Liver (tissue), 9 donors: Measurements from ENCODE around the gene VPS11. TPM values are rescaled to one million over a fixed set of nuclear protein-coding genes. Genes with fewer than 3 reads are reported as not detected.

Source experiments
- DNase-seq: peaks from one replicate; pipeline ENCODE4 v3.0.0-alpha.2; 2017; ENCODE audit warnings: low spot score
- H3K27ac ChIP-seq, 2 donors: one replicate each; pipeline ENCODE4 v1.7.0; 2013; ENCODE audit warnings: inconsistent platforms in 2 of 2, low read length in 2 of 2, control low read depth in 1 of 2, low read depth in 1 of 2, mild to moderate bottlenecking in 1 of 2
- H3K27me3 ChIP-seq, 4 donors: one replicate each; pipeline versions ENCODE4 v1.6.1 to v1.7.0; 2013; ENCODE audit warnings: low read length in 3 of 4, inconsistent platforms in 1 of 4, mild to moderate bottlenecking in 1 of 4, moderate library complexity in 1 of 4; ENCODE audit not compliant: control insufficient read depth in 4 of 4, insufficient read depth in 4 of 4
- H3K36me3 ChIP-seq, 4 donors: one replicate each; pipeline versions ENCODE4 v1.6.1 to v1.7.0; 2013; ENCODE audit warnings: low read length in 3 of 4, mild to moderate bottlenecking in 3 of 4, low read depth in 1 of 4, moderate library complexity in 1 of 4; ENCODE audit not compliant: control insufficient read depth in 4 of 4, insufficient read depth in 3 of 4
- H3K4me1 ChIP-seq, 4 donors: one replicate each; pipeline versions ENCODE4 v1.6.1 to v1.7.0; 2013; ENCODE audit warnings: low read length in 3 of 4, mild to moderate bottlenecking in 3 of 4, moderate library complexity in 1 of 4; ENCODE audit not compliant: control insufficient read depth in 4 of 4, insufficient read depth in 4 of 4
- H3K4me3 ChIP-seq, 3 donors: one replicate each; pipeline versions ENCODE4 v1.6.1 to v1.7.0; 2013; ENCODE audit warnings: low read length in 3 of 3, control low read depth in 1 of 3, low read depth in 1 of 3, mild to moderate bottlenecking in 1 of 3
- H3K9ac ChIP-seq, 2 donors: one replicate each; pipeline ENCODE4 v1.7.0; 2013; ENCODE audit warnings: low read length in 2 of 2, mild to moderate bottlenecking in 2 of 2, moderate library complexity in 2 of 2, control low read depth in 1 of 2, low read depth in 1 of 2
- H3K9me3 ChIP-seq, 4 donors: one replicate each; pipeline versions ENCODE4 v1.6.1 to v1.7.0; 2013; ENCODE audit warnings: low read length in 3 of 4; ENCODE audit not compliant: control insufficient read depth in 4 of 4
- EGR1 ChIP-seq, 2 donors: IDR thresholded peaks; 2 replicates each; pipeline ENCODE4 v1.6.1; 2016 to 2018; ENCODE audit warnings: antibody characterized with exemption in 2 of 2, low read depth in 2 of 2
- FOXA1 ChIP-seq: IDR thresholded peaks from 2 replicates; pipeline ENCODE4 v1.6.1; 2016; ENCODE audit warnings: antibody characterized with exemption
- HNF4A ChIP-seq, 2 donors: conservative IDR thresholded peaks; 2 replicates each; pipeline ENCODE4 v1.6.1; 2016; ENCODE audit warnings: antibody characterized with exemption in 2 of 2, mild to moderate bottlenecking in 2 of 2
- HNF4G ChIP-seq: IDR thresholded peaks from 2 replicates; pipeline ENCODE4 v1.6.1; 2016; ENCODE audit warnings: antibody characterized with exemption
- SP1 ChIP-seq: IDR thresholded peaks from 2 replicates; pipeline ENCODE4 v1.6.1; 2018; ENCODE audit warnings: antibody characterized with exemption, mild to moderate bottlenecking
- TAF1 ChIP-seq: conservative IDR thresholded peaks from 2 replicates; pipeline ENCODE4 v1.6.1; 2016; ENCODE audit warnings: antibody characterized with exemption, mild to moderate bottlenecking
- WGBS: extraction: QIAGEN DNeasy Blood & Tissue Kit; methylation state at CpG from one replicate; pipeline ENCODE4 v1.1.7; 2013; 5-methylcytosine and 5-hydroxymethylcytosine counted together
- polyA plus RNA-seq, 2 donors: library from polyadenylated mRNA; stranded (reverse) in 1 of 2; unstranded in 1 of 2; fragments of 200-250 nt in 1 of 2; fragments of >200 nt in 1 of 2; fragmentation: Nextera tagmentation in 1 of 2; extraction: Ambion mirVana in 1 of 2; gene quantifications; one replicate each; pipeline versions ENCODE4 v1.2.1 to v1.2.3, GENCODE V29; 2013 to 2015
- total RNA-seq, 2 donors: library from RNA; depleted of rRNA; stranded (reverse); fragments of >200 nt; gene quantifications; one replicate each; pipeline ENCODE4 v1.2.3, GENCODE V29; 2014
- TF ChIP-seq, protein P1 (sequence below): IDR thresholded peaks from 2 replicates; pipeline ENCODE4 v1.6.1; 2016; ENCODE audit warnings: antibody characterized with exemption
- TF ChIP-seq, protein P2 (sequence below): IDR thresholded peaks from 2 replicates; pipeline ENCODE4 v1.6.1; 2016; ENCODE audit warnings: antibody characterized with exemption
- TF ChIP-seq, protein P3 (sequence below): IDR thresholded peaks from 2 replicates; pipeline ENCODE4 v1.6.1; 2016; ENCODE audit warnings: antibody characterized with exemption
- TF ChIP-seq, protein P4 (sequence below): IDR thresholded peaks from 2 replicates; pipeline ENCODE4 v1.6.1; 2016; ENCODE audit warnings: antibody characterized with exemption, mild to moderate bottlenecking
- donor health status: healthy.
- donor health status: healthy.
- donor health status: healthy.
- donor health status: healthy.
- donor health status: healthy.

The VPS11 gene
- total and polyA plus RNA-seq, 4 donors: 7.2 to 17.4 (median 12.2) TPM

GRCh38 chr11:119092880-119093842 lies 25.5 kb downstream of the VPS11 start:
- Histone ChIP-seq H3K27me3 (no peaks in the 10 kb centered on the region), H3K4me3 (peak overlapping the region in 1 of 3 donors; percentile 75), H3K36me3 (peaks cover 5 to 20% (median 9%) of the 10 kb centered on the region in 4 donors), H3K4me1 (peaks cover 0 to 28% (median 15%) of the 10 kb centered on the region in 4 donors), H3K27ac (no peak overlapping the region), H3K9me3 (no peaks in the 10 kb centered on the region), H3K9ac (peak overlapping the region; percentile 70 to 75)
- 62% methylated on average over 12 of the region's 12 CpGs for WGBS
- TF ChIP-seq HNF4A (conservative IDR thresholded peaks at IDR 0.05) (peak in 1 of 2 donors; percentile 14), FOXA1 (no peak)
- TF ChIP-seq, protein P1, sequence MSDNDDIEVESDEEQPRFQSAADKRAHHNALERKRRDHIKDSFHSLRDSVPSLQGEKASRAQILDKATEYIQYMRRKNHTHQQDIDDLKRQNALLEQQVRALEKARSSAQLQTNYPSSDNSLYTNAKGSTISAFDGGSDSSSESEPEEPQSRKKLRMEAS: no peak
- peak; percentile 52 for DNase-seq

DNA sequence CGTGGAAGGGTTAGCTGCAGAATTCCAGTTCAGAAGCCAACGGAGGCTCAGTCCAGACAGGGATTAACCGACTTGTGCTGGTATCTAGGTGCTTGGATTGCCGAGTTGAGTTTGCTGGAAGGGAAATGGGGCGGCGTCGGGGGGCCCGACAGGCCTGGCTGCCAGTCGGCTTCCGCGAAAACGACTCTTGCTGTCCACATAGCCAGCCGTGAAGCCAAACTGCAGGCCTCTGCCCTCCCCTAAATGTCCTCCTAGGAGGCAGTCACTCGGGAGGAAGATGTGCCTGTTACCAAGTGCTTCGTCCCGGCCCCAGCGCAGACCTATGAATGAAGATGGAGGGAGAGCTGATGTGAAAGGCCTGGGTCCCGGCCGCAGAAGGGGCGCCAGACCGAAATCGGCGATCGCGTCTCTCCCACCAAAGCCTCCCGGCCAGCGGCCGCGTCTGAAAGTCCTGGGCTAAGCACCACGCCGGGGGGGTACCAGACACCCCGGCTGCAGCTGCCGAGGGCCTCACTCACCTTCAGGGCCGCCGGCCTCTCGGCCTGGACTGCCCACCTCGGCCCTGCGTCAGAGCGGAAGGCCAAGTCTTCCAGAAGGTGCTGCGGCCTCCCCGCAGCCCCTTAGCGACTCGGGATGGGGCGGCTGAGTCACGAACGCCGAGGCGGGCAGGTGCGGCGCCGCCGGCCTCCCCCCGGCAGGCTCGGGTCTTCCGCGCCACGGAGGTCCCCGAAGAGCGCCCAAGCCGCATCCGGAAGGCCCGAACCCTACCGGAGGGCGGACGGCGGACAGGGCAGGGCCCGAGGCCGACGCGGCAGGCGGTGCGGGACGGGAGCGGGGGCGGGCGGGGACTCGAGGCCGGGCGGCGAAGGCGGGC lies 26.6 kb downstream of the VPS11 start:
- WGBS: 2% methylated on average over 81 of the region's 81 CpGs
- Histone ChIP-seq H3K4me3 (peak overlapping the region; percentile 59 to 75 (median 71)), H3K9me3 (no peaks in the 10 kb centered on the region), H3K27me3 (no peaks in the 10 kb centered on the region), H3K27ac (peak overlapping the region; percentile 80 to 89), H3K36me3 (peaks cover 5 to 23% (median 12%) of the 10 kb centered on the region in 4 donors), H3K9ac (peak overlapping the region; percentile 70 to 75), H3K4me1 (peaks cover 0 to 28% (median 15%) of the 10 kb centered on the region in 4 donors)
- peak; percentile 66 for DNase-seq
- TF ChIP-seq EGR1 (IDR thresholded peaks at IDR 0.05; ENCODE audit: low read depth in 2 of 2) (no peak), HNF4G (no peak), SP1 (no peak), FOXA1 (no peak), TAF1 (no peak)
- TF ChIP-seq, protein P2, sequence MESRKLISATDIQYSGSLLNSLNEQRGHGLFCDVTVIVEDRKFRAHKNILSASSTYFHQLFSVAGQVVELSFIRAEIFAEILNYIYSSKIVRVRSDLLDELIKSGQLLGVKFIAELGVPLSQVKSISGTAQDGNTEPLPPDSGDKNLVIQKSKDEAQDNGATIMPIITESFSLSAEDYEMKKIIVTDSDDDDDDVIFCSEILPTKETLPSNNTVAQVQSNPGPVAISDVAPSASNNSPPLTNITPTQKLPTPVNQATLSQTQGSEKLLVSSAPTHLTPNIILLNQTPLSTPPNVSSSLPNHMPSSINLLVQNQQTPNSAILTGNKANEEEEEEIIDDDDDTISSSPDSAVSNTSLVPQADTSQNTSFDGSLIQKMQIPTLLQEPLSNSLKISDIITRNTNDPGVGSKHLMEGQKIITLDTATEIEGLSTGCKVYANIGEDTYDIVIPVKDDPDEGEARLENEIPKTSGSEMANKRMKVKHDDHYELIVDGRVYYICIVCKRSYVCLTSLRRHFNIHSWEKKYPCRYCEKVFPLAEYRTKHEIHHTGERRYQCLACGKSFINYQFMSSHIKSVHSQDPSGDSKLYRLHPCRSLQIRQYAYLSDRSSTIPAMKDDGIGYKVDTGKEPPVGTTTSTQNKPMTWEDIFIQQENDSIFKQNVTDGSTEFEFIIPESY: no peak
- TF ChIP-seq, protein P3, sequence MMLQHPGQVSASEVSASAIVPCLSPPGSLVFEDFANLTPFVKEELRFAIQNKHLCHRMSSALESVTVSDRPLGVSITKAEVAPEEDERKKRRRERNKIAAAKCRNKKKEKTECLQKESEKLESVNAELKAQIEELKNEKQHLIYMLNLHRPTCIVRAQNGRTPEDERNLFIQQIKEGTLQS: no peak
- TF ChIP-seq, protein P4, sequence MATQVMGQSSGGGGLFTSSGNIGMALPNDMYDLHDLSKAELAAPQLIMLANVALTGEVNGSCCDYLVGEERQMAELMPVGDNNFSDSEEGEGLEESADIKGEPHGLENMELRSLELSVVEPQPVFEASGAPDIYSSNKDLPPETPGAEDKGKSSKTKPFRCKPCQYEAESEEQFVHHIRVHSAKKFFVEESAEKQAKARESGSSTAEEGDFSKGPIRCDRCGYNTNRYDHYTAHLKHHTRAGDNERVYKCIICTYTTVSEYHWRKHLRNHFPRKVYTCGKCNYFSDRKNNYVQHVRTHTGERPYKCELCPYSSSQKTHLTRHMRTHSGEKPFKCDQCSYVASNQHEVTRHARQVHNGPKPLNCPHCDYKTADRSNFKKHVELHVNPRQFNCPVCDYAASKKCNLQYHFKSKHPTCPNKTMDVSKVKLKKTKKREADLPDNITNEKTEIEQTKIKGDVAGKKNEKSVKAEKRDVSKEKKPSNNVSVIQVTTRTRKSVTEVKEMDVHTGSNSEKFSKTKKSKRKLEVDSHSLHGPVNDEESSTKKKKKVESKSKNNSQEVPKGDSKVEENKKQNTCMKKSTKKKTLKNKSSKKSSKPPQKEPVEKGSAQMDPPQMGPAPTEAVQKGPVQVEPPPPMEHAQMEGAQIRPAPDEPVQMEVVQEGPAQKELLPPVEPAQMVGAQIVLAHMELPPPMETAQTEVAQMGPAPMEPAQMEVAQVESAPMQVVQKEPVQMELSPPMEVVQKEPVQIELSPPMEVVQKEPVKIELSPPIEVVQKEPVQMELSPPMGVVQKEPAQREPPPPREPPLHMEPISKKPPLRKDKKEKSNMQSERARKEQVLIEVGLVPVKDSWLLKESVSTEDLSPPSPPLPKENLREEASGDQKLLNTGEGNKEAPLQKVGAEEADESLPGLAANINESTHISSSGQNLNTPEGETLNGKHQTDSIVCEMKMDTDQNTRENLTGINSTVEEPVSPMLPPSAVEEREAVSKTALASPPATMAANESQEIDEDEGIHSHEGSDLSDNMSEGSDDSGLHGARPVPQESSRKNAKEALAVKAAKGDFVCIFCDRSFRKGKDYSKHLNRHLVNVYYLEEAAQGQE: no peak
- TF ChIP-seq, protein P1: no peak
